Activated CD4-positive, CD25-positive, alpha-beta regulatory T cell (primary cell): ENCODE measurements around the gene CST9.

Experiments
- DNase-seq, 4 experiments: peaks; one replicate each; lab custom pipeline; 2025; lab: John Stamatoyannopoulos, UW

The CST9 gene, protein sequence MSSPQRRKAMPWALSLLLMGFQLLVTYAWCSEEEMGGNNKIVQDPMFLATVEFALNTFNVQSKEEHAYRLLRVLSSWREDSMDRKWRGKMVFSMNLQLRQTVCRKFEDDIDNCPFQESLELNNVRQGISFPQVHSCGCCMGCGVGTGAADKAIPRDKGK

DNA sequence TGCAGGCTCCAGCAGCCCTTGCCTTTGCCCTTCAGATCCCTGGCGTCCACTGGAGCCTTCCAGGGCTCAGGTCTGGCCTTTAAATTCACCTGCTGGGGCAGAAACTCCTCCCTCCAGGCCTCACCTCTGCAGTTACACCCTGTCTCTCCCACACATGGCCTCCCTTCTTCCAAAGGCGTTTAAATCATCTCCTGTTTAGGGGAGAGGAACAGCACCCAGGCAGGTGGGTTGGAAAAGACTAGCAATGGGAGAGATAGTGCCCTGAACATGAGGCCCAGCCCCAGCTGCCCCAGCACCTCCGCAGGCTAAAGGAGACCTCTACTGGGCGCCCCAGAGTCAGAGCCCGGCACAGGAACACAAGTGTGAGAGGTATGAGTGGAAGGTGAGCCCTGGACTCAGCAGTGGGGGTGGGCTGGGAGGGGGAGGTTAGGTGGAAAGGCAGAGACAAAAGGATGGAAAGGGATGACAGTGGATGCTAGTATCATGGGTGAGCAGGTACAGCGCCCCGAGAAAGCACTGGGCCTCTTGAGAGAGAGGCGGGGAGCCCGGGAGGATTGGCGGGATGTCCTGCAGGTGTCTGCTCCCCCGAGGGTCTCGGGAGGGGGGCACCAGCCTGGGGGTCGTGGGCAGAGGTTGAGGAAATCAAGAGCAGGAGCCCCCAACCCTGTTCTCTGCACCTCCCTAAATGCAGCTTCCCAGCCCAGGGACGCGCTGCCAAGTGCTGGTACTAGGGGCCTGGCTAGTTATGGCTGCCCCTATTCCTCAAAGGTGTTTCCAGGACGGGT lies at the start of gene CST9:
Gene CST9 (minus strand): TSS at position 51 of the 785 bp plus-strand sequence. CDS start 53 bp downstream, outside the sequence.
- DNase-seq, result no peak

DNA sequence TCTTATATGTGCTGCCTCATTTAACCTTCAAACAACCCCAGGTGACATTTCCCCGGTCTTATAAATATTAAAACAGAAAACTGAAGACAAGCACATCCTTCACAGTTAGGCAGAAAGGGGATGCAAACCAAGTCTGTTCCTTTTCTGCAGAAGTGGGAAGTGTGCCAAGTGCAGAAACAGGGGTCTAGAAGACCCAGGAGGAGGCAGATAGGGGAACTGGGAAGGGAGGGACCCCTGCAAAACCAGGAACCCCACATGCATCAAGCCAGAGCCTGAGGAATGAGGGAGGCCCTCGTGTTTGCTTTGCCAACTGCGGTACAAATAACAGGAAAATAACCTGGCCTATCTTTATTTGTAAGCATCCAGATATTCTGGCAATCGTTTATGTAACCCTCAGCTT lies 49.0 kb upstream of the CST9 start:
- no peak for DNase-seq

DNA sequence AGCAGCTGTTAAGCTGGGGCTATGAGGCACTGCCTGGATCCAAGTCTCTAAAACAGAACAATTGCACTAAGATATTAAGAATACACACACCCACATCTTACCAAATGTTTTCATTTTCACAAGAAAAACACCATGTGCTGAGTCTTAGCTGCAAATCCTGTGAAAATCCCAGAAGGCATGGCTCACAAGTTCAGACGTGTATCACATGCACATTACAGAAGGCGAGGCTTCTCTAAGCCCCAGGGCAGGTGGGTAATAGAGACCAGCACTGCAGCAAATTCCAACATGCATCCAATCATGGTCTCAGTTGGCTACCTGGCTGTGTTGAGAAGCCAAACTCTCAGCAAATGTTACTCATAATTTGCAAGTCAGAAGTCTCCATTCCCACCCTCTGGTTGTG lies 48.3 kb upstream of the CST9 start:
- no peak for DNase-seq

GRCh38 chr20:23653400-23653938 lies 47.8 kb upstream of the CST9 start:
- no peak for DNase-seq

- DNase-seq, result no peak
These were observed 47.2 kb upstream of the CST9 start for GRCh38 chr20:23652926-23653325.

- DNase-seq, result no peak
These were observed 46.7 kb upstream of the CST9 start for GRCh38 chr20:23652371-23652770.

- DNase-seq, result no peak
These were observed 45.4 kb upstream of the CST9 start for GRCh38 chr20:23651117-23651516.

DNA sequence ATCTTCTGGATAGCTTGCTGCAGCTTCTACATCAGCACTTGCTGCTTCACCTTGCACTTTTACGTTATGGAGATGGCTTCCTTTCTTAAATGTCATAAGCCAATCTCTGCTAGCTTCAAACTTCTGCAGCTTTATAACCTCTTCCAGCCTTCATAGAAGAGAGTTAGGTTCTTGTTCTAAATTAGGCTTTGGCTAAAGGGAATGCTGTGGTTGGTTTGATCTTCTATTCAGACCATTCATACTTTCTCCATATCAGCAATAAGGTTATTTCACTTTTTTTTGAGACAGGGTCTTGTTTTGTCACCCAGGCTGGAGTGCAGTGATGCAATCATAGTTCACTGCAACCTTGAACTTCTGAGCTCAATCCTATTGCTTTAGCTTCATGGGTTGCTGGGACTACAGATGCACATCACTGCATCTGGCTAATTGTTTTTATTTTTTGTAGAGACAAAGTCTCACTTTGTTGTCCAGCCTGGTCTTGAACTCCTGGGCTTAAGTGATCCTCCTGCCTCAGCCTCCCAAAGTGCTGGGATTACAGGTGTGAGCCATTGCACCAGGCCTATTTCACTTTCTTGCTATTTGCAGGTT lies 44.2 kb upstream of the CST9 start:
- DNase-seq, result no peak

DNA sequence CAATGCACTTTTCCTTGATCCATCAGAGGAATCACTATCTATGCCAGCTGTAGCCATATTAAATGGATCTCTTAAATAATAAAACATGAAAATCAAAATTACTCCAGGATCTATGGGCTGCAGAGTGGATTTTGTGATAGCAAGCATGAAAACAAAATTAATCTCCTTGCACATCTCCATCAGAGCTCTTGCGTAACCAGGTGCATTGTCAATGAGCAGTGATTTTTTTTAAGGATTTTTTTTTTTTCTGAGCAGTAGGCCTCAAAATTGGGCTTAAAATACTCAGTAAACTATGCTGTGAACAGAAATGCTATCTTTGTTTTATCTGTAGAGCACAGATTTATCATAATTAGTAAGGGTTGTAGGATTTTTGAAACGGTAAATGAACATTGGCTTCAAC lies 43.5 kb upstream of the CST9 start:
- no peak for DNase-seq

GRCh38 chr20:23647346-23647745 lies 41.6 kb upstream of the CST9 start:
- DNase-seq, result no peak

GRCh38 chr20:23646106-23646873 lies 40.6 kb upstream of the CST9 start:
- no peak for DNase-seq

- no peak for DNase-seq
These were observed 39.9 kb upstream of the CST9 start for GRCh38 chr20:23645575-23645974.

GRCh38 chr20:23644164-23644563 lies 38.4 kb upstream of the CST9 start:
- DNase-seq, result no peak

DNA sequence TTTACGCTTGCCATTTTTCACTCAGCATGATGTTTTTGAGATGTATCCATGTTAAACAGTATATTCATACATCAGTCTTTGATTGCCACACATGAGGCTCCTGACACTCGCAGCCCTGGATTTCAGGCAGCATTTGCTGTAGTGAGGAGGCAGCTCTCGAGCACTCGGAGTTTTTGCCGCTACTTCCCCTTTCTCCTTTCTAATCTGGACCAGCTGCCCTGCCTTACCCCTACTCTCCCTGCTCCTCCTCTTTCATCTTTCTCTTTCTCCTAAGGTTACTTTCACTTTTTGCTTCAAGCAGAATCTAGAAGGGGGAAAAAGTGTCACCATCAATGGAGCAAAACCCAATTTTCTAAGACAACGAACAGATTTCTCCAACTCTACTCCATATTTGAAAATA lies 37.9 kb upstream of the CST9 start:
- DNase-seq, result no peak

- DNase-seq, result no peak
These were observed 36.4 kb upstream of the CST9 start for GRCh38 chr20:23641936-23642751.

DNA sequence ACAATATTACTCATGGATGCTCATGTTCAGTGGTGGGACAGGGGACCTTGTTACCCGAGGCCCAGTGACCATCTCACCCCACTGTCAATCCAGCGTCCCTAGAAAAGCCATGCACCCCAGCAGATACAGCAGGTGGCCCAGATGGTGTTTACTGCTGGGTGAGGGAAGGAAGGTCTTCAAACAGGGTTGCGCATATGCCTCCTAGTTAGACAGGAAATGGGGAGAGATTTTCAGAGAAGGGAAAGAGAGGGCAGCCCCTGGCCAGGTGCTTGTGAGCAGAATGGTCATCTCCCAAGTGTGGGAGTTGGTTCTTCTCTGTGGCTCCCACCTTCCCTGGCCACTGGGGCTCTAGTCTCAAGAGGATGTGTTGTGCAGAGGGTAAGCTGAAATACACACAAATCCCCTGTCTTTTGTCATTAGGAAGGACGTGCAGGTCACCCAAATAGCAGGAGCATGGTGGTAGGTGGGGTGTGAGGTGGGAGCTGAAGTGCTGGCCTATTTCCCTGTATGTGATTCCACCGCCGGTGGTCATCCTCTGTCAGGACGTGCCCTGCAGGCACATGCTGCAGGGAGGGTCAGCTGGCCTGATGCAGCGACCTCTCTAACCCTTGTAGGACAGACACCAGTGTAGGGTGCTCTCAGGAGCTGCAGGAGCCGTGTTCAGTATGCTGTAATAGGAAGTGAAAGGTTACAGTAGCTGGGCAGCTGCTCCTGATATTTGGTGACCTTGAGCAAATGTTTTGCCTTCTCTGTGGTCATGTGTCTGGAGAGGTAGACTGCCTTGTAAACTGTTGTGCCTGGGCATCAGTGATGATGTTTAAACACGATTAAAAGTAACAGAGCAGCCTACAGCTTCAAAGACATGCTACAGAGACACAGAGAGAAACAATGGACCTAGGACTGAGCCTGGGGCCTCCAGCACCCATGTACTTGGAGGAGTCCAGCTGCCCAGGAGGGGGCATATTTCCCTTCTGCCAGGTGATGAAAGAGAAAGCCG lies 35.3 kb upstream of the CST9 start:
- DNase-seq, result no peak

GRCh38 chr20:23640018-23640601 lies 34.4 kb upstream of the CST9 start:
- DNase-seq, result no peak

DNA sequence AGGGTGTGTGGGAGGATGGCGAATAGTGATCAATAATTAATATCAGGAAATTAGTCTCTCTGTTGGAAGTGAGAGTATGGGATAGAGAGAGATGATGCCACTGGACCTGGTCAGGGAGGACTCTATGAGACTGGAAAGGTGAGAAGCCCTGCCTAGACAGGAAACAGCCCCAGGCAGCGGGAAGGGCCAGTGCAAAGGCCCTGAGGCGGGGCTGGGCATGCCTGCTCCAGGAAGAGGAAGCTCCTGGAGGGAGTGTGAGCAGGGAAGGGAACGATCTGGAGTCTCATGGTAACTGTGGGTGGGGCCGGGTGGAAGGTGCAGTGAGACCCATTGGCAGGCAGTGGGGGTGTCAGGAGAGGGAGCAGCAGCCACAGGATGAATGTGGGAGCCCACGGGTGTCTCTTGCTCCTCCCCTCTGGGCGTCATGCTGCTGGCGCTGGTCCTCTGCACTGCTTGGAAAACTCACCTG lies 33.8 kb upstream of the CST9 start:
- no peak for DNase-seq

DNA sequence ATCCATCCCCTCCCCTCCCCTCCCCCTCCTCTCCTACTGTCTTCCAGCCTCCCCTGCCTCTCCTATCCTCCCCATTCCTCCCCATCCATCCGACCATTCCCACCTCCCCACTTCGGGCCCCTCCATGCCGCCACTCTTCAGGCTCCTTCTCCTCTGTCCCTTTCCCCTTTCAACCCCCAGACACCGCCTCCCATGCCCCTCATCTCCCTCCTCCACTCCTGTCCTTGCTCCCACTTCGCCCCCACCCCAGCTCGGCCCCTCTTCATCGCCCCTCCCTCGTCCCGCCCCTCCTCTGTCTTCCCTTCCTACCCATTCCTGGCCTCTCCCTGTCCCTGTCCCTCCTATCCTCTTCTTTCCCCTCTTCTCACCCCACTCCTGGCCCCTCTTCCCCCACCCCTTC lies 32.6 kb upstream of the CST9 start:
- DNase-seq, result no peak
